Liver (tissue), 3 donors: ENCODE measurements around the gene UBR1.

ENCODE experiments used
- EGR1 ChIP-seq, 2 donors: IDR thresholded peaks; 2 replicates each; pipeline ENCODE4 v1.6.1; 2016 to 2018; ENCODE audit warnings: antibody characterized with exemption in 2 of 2, low read depth in 2 of 2
- FOXA1 ChIP-seq: IDR thresholded peaks from 2 replicates; pipeline ENCODE4 v1.6.1; 2016; ENCODE audit warnings: antibody characterized with exemption
- GABPA ChIP-seq, 2 donors: IDR thresholded peaks in 1 of 2; conservative IDR thresholded peaks in 1 of 2; 2 replicates each; pipeline ENCODE4 v1.6.1; 2016; ENCODE audit warnings: antibody characterized with exemption in 2 of 2, mild to moderate bottlenecking in 1 of 2, moderate library complexity in 1 of 2
- HNF4A ChIP-seq, 2 donors: conservative IDR thresholded peaks; 2 replicates each; pipeline ENCODE4 v1.6.1; 2016; ENCODE audit warnings: antibody characterized with exemption in 2 of 2, mild to moderate bottlenecking in 2 of 2
- JUND ChIP-seq, 2 donors: IDR thresholded peaks; 2 replicates each; pipeline ENCODE4 v1.6.1; 2016; ENCODE audit warnings: antibody characterized with exemption in 2 of 2
- RAD21 ChIP-seq, 2 donors: IDR thresholded peaks; 2 replicates each; pipeline ENCODE4 v1.6.1; 2016; ENCODE audit warnings: antibody characterized with exemption in 2 of 2, mild to moderate bottlenecking in 2 of 2
- RXRA ChIP-seq, 2 donors: IDR thresholded peaks; 2 replicates each; pipeline ENCODE4 v1.6.1; 2017 to 2018; ENCODE audit warnings: antibody characterized with exemption in 2 of 2, mild to moderate bottlenecking in 1 of 2
- SP1 ChIP-seq: IDR thresholded peaks from 2 replicates; pipeline ENCODE4 v1.6.1; 2018; ENCODE audit warnings: antibody characterized with exemption, mild to moderate bottlenecking
- YY1 ChIP-seq: IDR thresholded peaks from 2 replicates; pipeline ENCODE4 v1.6.1; 2016; ENCODE audit warnings: antibody characterized with exemption, mild to moderate bottlenecking
- TF ChIP-seq, protein P1 (sequence below): fragments of 150-350 bp; IDR thresholded peaks from 2 replicates; pipeline ENCODE4 v1.5.1; 2017; ENCODE audit warnings: improper control_type of control experiment, low read depth, low read length; ENCODE audit not compliant: missing input control
- TF ChIP-seq, protein P2 (sequence below): IDR thresholded peaks from 2 replicates; pipeline ENCODE4 v1.6.1; 2016; ENCODE audit warnings: antibody characterized with exemption
- TF ChIP-seq, protein P3 (sequence below): IDR thresholded peaks from 2 replicates; pipeline ENCODE4 v1.6.1; 2016; ENCODE audit warnings: antibody characterized with exemption
- TF ChIP-seq, protein P4 (sequence below): IDR thresholded peaks from 2 replicates; pipeline ENCODE4 v1.6.1; 2016; ENCODE audit warnings: antibody characterized with exemption
- TF ChIP-seq, protein P5 (sequence below): IDR thresholded peaks from 2 replicates; pipeline ENCODE4 v1.6.1; 2016; ENCODE audit warnings: antibody characterized with exemption, mild to moderate bottlenecking
- donor health status: healthy.
- donor health status: healthy.

DNA sequence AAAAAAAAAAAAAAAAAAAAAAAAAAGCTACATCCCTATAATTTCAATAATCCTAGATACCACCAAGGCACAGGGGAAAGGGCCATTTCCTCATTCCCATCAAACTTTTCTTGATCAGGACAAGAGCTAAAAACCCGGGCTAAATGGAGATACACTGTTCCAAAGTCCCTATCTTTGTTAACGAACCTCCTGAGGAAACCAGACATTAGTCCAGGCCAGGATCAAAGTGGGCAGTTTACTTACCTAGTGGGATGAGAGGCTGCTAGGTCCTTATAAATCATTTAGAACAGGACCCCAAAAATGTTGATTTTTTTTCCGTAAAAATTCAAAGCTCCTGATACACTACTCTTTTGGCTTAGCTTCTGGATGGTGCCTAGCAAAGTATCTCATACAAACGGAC lies 35.6 kb downstream of the UBR1 start:
- TF ChIP-seq, protein P1, sequence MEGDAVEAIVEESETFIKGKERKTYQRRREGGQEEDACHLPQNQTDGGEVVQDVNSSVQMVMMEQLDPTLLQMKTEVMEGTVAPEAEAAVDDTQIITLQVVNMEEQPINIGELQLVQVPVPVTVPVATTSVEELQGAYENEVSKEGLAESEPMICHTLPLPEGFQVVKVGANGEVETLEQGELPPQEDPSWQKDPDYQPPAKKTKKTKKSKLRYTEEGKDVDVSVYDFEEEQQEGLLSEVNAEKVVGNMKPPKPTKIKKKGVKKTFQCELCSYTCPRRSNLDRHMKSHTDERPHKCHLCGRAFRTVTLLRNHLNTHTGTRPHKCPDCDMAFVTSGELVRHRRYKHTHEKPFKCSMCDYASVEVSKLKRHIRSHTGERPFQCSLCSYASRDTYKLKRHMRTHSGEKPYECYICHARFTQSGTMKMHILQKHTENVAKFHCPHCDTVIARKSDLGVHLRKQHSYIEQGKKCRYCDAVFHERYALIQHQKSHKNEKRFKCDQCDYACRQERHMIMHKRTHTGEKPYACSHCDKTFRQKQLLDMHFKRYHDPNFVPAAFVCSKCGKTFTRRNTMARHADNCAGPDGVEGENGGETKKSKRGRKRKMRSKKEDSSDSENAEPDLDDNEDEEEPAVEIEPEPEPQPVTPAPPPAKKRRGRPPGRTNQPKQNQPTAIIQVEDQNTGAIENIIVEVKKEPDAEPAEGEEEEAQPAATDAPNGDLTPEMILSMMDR, result no peak
- no peak for TF ChIP-seq YY1
- TF ChIP-seq, protein P2, sequence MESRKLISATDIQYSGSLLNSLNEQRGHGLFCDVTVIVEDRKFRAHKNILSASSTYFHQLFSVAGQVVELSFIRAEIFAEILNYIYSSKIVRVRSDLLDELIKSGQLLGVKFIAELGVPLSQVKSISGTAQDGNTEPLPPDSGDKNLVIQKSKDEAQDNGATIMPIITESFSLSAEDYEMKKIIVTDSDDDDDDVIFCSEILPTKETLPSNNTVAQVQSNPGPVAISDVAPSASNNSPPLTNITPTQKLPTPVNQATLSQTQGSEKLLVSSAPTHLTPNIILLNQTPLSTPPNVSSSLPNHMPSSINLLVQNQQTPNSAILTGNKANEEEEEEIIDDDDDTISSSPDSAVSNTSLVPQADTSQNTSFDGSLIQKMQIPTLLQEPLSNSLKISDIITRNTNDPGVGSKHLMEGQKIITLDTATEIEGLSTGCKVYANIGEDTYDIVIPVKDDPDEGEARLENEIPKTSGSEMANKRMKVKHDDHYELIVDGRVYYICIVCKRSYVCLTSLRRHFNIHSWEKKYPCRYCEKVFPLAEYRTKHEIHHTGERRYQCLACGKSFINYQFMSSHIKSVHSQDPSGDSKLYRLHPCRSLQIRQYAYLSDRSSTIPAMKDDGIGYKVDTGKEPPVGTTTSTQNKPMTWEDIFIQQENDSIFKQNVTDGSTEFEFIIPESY, result no peak
- TF ChIP-seq, protein P3, sequence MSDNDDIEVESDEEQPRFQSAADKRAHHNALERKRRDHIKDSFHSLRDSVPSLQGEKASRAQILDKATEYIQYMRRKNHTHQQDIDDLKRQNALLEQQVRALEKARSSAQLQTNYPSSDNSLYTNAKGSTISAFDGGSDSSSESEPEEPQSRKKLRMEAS, result no peak
- TF ChIP-seq HNF4A (conservative IDR thresholded peaks at IDR 0.05), result no peak
- TF ChIP-seq EGR1 (IDR thresholded peaks at IDR 0.05; ENCODE audit: low read depth in 2 of 2), result no peak
- TF ChIP-seq RAD21 (IDR thresholded peaks at IDR 0.05), result no peak
- TF ChIP-seq, protein P4, sequence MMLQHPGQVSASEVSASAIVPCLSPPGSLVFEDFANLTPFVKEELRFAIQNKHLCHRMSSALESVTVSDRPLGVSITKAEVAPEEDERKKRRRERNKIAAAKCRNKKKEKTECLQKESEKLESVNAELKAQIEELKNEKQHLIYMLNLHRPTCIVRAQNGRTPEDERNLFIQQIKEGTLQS, result no peak
- no peak for TF ChIP-seq RXRA (IDR thresholded peaks at IDR 0.05)
- TF ChIP-seq, protein P5, sequence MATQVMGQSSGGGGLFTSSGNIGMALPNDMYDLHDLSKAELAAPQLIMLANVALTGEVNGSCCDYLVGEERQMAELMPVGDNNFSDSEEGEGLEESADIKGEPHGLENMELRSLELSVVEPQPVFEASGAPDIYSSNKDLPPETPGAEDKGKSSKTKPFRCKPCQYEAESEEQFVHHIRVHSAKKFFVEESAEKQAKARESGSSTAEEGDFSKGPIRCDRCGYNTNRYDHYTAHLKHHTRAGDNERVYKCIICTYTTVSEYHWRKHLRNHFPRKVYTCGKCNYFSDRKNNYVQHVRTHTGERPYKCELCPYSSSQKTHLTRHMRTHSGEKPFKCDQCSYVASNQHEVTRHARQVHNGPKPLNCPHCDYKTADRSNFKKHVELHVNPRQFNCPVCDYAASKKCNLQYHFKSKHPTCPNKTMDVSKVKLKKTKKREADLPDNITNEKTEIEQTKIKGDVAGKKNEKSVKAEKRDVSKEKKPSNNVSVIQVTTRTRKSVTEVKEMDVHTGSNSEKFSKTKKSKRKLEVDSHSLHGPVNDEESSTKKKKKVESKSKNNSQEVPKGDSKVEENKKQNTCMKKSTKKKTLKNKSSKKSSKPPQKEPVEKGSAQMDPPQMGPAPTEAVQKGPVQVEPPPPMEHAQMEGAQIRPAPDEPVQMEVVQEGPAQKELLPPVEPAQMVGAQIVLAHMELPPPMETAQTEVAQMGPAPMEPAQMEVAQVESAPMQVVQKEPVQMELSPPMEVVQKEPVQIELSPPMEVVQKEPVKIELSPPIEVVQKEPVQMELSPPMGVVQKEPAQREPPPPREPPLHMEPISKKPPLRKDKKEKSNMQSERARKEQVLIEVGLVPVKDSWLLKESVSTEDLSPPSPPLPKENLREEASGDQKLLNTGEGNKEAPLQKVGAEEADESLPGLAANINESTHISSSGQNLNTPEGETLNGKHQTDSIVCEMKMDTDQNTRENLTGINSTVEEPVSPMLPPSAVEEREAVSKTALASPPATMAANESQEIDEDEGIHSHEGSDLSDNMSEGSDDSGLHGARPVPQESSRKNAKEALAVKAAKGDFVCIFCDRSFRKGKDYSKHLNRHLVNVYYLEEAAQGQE, result no peak
- TF ChIP-seq FOXA1, result no peak
- TF ChIP-seq GABPA (IDR thresholded peaks at IDR 0.05 in 1 of 2, conservative IDR thresholded peaks at IDR 0.05 in 1 of 2), result no peak
- no peak for TF ChIP-seq SP1
- TF ChIP-seq JUND (IDR thresholded peaks at IDR 0.05), result no peak
